ENCODE results near the gene TLE2.

DNA sequence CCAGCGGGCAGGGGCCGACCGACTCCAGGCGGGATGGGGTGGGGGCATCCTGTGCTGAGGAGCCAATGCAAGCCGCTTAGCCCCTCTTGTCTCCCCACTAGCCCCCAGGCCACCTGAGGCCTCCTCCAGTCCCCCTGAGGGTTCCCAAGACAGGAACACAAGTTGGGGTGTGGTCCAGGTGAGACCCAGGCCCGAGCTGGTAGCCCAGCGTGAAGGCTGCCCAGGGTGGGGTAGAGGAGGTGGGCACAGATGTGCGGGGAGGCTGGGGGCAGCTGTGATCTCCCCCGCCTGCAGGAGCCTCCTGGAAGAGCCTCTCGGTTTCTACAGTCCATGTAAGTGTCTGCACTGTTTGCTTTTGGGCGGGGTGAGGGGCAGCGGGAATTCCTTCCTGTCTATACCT, 41.3 kb downstream of the TLE2 start:
- TF ChIP-seq, protein P1, sequence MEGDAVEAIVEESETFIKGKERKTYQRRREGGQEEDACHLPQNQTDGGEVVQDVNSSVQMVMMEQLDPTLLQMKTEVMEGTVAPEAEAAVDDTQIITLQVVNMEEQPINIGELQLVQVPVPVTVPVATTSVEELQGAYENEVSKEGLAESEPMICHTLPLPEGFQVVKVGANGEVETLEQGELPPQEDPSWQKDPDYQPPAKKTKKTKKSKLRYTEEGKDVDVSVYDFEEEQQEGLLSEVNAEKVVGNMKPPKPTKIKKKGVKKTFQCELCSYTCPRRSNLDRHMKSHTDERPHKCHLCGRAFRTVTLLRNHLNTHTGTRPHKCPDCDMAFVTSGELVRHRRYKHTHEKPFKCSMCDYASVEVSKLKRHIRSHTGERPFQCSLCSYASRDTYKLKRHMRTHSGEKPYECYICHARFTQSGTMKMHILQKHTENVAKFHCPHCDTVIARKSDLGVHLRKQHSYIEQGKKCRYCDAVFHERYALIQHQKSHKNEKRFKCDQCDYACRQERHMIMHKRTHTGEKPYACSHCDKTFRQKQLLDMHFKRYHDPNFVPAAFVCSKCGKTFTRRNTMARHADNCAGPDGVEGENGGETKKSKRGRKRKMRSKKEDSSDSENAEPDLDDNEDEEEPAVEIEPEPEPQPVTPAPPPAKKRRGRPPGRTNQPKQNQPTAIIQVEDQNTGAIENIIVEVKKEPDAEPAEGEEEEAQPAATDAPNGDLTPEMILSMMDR (conservative IDR thresholded peaks at IDR 0.05; ENCODE audit: low read length), result no peak
- TF ChIP-seq EZH2phosphoT487 (IDR thresholded peaks at IDR 0.05; ENCODE audit: borderline replicate concordance, low read depth, low read length), result no peak
